GM18526 (cell line): ENCODE results near the gene RPL22.

Source experiments
- POLR2A ChIP-seq: IDR thresholded peaks from 3 replicates; pipeline ENCODE4 v1.6.1; 2011; ENCODE audit not compliant: insufficient read length; ENCODE audit errors: extremely low read depth

Gene RPL22

DNA sequence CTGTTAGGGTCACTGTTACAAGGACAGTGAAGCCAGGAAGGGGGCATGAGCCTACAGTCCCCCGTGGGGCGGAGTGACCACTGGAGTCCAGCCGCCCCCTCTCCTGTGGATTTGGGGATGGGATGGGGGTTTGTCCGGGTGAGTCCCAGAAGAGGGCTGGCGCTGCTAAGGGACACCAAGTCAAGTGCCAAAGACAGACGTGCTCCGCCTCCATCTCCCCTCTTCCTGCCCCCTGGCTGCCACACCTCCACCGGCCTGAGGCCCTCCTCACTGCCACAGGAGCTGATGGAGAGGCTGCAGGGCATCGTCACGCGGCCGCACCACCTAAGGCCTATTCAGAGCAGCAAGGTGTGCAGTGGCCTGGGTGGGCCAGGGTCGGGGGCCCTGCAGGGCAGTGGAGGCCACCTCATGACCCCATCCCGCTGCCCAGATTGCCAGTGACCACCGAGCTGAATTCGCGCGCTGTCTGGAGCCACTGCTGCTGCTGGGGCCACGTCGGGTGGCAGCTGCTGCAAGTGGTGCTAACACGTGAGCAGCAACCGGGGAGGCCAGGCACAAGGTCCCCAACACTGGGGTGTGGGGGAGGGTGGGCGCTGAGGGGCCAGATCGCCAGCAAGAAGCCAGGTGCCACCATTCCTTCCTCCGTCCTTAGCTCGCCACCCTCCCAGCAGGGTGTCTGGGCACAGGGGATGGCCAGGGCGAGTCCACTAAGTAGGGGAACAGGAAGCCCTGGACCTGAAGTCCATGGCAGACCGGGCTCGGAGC is 11.4 kb upstream of the RPL22 start:
- TF ChIP-seq POLR2A, result no peak

DNA sequence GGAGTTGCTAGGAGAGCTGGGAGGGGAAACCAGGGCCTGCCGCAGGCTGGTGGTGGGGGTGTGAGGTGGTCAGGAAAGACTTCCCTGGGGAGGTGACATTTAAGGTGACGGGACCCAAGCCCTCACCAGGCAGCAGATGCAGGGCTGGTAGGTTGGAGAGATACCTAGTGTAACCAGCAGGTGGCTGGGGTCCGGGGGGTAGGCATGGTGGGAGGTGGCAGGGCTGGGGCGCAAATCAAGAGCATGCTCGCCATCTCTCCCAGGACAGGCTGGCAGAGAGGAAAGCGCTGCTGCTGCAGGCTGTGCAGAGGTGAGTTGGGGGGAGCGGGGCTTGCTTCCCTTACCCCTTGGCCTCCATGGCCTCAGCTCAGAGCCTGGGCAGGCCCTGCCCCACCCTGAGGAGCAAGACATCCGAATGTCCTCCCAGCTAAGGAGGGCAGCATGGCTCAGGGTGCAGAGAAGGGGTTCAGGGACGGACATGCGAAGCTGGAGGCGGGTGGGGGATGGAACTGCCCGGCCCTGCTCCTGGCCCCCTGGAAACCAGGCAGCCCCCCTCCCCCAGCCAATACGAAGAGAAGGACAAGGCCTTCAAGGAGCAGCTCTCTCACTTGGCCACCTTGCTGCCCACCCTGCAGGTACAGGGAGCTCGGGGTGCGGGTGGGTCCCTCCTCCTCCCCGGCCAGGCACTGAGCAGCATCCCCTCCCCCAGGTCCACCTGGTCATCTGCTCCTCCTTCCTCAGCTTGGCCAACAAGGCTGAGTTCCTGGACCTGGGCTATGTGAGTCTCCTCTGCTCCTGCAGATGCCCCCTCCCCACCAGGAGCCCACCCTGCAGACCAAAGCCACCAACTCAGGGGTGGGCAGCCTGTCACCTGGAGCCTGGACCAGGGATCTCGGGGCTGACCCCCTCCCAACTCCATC is 10.5 kb upstream of the RPL22 start:
- TF ChIP-seq POLR2A, result no peak

DNA sequence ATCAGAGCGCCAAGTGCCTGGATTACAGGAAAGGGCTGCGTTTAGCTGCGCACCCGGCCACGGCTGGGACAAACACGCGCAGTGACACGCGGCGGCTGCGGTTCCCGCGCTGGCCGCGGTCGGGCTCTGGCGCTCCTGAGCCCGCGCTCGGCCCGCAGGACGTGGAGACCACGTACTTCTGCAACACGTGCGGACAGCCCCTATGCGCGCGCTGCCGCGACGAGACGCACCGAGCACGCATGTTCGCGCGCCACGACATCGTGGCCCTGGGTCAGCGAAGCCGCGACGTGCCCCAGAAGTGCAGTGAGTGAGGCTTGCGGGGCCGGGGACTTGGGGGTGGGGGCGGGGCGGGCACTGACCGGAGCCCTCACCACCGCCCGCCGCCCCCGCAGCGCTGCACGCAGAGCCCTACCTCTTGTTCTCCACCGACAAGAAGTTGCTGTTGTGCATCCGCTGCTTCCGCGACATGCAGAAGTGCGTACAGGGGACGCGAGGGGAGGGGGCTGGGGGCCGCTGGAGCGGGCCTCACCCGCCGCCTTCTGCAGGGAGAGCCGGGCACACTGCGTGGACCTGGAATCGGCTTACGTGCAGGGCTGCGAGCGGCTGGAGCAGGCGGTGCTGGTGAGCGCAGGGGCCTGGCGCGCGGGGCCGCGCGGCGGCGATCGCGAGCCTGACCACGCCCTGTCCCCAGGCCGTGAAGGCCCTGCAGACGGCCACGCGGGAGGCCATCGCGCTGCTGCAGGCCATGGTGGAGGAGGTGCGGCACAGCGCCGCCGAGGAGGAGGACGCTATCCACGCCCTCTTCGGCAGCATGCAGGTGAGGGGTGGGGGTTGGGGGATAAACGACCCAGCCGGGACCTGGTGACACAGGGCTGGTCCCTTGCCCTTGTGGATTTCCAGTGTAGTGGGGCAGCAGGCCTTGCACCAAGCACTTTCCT is 9.6 kb upstream of the RPL22 start:
- no peak for TF ChIP-seq POLR2A

DNA sequence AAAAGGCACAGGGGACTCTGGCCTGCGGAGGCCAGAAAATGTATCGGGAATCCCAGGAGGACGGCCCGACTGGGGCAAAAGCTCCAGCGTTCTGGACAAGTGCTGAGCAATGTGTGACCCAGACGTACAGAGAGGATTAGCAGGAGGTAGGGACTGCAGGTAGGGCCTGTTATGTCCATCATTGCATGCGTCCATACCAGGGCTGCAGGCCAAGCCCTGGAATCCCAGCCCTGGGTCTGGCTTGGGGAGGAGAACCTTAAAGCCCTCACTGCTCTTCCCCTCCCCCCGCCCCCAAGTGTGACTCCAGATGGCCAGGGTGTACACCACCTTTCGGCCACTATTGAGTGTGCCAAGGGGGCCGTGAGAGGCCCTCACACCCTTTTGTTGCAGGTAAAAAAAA is 8.5 kb upstream of the RPL22 start:
- no peak for TF ChIP-seq POLR2A

DNA sequence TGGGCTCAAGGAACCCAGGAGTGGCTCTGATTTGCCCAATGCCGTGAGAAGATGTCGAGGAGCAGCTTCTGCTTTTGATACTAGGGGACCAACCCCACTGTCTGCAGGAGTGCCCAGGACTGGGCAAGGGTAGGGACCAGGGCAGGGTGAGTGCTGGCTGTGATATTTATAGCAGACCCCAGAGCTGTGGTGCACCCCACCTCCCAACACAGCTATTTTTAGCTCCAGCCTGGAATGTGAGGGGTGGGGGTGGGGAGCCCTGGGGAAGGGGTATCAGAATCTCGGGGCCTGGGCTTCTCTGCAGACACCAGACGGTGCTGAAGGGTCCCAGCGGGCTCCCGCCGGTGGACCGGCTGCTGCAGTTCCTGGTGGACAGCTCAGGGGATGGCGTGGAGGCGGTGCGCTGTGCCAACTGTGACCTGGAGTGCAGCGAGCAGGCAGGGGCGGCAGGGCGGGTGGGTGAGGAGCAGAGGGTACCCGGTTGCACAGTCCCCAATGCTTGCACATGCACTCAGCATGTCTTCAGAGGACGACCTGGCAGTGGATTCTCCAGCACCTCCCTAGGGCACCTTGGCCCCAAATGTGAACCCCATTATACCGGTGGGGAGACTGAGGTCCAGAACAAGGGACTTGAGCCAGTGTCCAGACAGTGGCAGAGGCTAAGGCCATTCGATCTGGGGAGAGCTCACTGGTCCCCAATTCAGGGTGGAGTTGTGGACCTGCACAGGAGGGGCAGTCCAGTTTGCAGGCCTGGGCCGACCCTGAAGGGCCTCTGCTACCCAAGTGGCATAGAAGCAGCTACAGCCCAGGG is 7.9 kb upstream of the RPL22 start:
- TF ChIP-seq POLR2A, result no peak

DNA sequence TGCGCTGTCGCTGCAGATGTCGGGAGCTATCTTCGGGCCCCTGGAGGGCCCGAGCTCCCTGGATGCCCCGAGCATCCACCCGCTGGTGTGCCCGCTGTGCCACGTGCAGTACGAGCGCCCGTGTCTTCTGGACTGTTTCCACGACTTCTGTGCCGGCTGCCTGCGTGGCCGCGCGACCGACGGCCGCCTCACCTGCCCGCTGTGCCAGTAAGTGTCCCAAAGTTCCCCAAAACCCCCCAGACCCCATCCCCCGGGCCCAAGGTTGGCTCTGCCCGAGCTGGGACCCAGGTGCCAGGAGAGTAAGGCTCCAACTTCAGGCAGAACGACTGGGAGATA is 7.1 kb upstream of the RPL22 start:
- no peak for TF ChIP-seq POLR2A

DNA sequence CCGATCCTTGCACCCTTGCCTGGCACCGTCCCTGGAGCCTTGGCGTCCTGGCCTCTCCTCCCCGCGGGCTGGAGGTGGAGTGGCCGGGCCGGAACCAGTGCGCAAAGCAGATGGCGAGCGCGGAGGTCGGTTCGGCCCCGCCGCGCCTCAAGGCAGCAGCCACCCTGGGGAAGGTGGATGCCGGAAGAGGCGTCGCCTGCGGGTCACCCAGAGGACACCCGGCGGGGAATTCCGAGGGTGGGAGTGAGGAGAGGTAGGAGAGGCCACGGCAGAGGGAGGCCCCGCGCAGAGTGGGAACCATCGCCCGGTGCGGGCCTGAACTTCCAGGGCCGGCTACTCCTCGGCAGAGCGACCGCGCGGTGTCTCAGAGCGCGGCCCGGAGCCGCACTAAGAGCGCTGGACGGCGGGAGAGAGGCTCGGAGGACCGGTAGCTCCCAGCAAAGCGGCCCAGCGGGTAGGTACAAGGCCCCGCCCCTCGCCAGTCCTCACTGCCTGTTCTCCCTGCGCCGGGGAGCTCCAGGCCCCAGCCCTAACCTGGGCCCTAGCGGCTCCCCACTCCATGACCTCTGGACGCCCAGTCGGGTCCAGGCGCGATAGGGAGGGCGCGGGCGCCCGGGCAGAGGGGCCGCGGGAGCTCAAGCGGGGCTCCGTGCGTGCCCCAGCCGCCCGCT is 6.6 kb upstream of the RPL22 start, which contains the start of gene RNF207:
RNF207 (plus strand) TSS at position 271 of the 671 bp plus-strand sequence. CDS start 417 bp downstream, outside the sequence.
- peak; percentile 65 for TF ChIP-seq POLR2A

DNA sequence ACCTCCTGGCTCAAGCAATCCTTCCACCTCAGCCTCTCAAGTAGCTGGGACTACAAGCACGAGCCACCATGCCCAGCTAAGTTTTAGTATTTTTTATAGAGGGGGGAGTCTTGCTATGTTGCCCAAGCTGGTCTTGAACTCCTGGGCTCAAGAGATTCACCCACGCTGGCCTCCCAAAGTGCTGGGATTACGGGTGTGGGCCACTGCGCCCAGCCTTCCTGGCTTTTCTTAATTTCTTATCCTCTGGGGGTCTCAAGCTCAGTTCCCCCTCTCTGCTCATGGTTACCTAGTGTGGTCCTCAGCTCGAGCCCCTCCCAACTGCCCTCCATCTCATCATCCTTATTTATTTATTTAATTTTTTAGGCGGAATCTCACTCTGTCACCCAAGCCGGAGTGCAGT is 2.9 kb upstream of the RPL22 start:
- no peak for TF ChIP-seq POLR2A

DNA sequence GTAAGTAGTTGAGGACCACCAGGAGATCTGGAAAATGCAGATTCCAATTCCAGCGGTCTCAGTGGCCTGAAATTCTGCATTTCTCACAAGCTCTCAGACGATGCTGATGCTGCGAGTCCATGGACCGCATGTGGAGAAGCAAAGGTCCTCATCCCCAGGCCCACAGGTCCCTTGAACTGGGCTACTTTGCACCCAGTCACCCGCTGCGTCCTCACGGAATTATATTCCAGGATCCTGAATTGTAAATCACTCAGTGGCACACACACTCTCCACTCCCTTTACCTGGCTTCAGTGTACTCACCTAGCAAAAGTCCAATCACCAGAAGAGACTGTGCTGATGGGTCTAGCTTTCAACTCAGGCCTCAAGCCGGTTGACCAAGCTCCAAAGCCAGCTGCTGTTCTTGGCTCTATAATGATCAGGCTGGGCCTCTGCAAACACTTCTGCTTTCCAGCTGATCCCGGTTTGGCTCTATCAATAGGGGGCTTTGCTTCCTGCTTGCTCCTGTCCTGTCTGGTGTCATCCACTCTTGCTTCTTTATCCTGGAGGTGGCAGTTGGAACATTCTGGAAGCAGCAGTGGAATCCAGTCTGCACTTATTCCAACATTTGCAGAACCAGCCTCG is 904 bp upstream of the RPL22 start:
- TF ChIP-seq POLR2A, result no peak

DNA sequence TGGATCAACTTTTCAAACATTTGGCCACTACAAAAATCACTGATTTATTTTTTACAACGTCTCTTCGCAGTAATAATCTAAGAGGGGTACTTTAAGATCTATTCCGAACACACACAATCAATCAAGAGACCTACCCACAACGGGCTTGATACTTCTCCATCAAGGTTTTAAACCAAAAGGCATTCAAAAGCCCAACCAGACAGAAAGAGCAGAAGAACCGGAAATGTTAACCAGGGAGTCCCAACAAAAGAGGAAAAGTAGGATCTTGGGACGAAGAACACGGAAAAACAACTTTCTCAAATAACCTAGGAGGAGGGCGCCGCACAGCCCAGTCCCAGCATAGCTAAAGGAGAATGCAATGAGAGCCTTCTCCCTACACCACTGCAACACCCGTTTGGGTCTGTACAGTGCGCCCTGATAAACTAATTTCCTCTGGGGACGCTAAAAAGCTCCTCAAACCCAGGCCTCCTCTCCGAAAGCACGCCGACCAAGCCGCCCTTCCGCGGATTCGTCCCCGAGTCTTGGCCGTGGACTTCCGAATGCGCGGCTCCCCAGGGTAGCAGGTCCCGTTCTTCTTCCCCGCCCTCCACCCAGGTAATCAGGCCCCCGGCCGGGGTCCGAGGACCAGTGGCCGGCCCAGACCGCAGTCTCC is 623 bp downstream of the RPL22 start:
- no peak for TF ChIP-seq POLR2A

DNA sequence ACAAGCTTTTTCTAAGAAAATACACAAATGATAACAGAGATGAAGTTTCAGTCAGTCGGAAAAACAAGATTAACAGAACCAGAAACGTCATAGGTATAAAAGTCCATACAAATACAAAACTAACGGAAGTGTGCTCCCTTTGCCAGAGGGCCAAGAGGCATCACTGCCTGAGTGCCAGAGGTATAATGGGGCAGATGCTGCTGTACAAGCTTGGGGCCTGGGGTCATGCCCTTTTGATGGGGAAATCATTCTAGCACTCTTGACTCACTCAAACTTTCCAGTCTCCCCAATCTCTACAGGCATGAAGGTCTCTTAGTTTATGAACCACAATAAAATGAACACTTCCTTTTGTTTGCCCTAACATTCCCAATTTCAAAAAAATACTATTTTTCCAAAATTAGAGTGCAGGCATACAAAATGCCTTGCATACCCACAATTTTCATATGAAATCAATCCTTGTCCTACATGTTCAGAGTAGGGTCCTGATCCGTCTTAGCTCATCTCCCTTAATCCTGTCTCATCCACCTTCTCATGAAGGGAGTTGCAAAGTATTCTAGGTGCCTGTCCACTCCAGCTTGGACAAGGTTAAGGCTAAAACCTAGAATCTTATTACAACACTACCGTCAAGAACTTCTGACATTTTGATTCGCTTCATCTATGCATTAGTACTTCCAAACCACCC is 1.5 kb downstream of the RPL22 start:
- no peak for TF ChIP-seq POLR2A

DNA sequence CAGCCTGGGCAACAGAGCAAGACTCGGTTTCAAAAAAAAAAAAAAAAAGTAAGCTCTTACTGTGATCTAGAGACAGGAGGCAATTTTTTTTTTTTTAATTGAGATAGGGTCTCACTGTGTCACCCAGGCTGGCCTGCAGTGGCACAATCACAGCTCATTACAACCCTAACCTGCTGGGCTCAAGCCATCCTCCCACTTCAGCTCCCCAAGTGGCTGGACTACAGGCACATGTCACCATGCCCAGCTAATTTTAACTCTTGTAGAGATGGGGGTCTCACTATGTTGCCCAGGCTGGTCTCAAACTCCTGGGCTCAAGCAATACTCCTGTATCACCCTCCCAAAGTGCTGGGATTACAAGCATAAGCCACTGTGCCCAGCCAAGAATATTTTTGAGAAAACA is 7.4 kb downstream of the RPL22 start:
- no peak for TF ChIP-seq POLR2A

DNA sequence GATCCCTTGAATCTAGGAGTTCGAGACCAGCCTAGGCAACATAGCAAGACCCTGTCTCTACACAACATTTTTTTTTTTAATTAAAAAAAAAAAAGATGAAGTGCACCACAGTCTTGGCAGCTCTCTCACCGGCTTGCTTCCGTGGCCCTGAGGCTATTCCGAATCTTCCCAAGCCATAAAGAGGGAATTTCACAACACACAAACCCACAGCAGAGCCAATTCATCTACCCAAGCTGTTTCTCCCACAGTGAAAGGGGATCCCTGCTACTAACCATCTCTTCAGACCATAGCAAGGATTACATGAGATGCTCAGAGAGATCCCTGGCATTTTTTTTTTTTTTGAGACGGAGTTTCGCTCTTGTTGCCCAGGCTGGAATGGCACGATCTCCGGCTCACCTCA is 10.9 kb downstream of the RPL22 start:
- TF ChIP-seq POLR2A, result no peak
